ENCODE results near the gene DNAJC15.

DNA sequence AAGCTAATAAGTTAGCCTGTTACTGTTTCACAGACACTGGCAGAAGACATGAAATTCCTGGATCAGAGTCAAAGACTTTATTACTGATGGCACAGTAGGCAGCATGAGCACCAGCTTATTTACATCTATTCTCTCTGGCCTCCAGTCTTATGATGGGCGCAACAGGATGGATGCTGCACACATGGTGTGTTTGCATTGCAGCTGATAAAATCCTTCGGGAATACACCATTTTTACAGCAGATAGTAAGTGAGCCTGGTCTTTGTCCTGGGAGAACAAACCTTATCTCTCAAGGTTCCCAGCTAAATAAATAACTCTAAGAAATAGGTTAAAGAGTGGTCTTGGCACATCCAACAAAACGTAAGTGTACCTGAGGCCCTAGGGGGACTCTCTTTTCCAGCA lies 47.3 kb upstream of the DNAJC15 start:
- TF ChIP-seq, protein P1, sequence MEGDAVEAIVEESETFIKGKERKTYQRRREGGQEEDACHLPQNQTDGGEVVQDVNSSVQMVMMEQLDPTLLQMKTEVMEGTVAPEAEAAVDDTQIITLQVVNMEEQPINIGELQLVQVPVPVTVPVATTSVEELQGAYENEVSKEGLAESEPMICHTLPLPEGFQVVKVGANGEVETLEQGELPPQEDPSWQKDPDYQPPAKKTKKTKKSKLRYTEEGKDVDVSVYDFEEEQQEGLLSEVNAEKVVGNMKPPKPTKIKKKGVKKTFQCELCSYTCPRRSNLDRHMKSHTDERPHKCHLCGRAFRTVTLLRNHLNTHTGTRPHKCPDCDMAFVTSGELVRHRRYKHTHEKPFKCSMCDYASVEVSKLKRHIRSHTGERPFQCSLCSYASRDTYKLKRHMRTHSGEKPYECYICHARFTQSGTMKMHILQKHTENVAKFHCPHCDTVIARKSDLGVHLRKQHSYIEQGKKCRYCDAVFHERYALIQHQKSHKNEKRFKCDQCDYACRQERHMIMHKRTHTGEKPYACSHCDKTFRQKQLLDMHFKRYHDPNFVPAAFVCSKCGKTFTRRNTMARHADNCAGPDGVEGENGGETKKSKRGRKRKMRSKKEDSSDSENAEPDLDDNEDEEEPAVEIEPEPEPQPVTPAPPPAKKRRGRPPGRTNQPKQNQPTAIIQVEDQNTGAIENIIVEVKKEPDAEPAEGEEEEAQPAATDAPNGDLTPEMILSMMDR (optimal IDR thresholded peaks at IDR 0.05 in 1 of 3, IDR thresholded peaks at IDR 0.05 in 1 of 3, conservative IDR thresholded peaks at IDR 0.05 in 1 of 3; ENCODE audit: extremely low read depth in 1 of 3, insufficient read depth in 2 of 3, low read length in 3 of 3) = no peak
- no peak for TF ChIP-seq EZH2 (IDR thresholded peaks at IDR 0.05; ENCODE audit: low read length)

Measured in keratinocyte (primary cell).